LHCN-M2 (cell line): ENCODE results near the gene MAFG. TPM values are rescaled to one million over a fixed set of nuclear protein-coding genes. Genes with fewer than 3 reads are reported as not detected.

ENCODE experiments used
- DNase-seq: peaks from one replicate; pipeline ENCODE4 v3.0.0-alpha.2; 2012; ENCODE audit warnings: low read depth
- polyA plus RNA-seq: library from polyadenylated mRNA; unstranded; fragments of >200 nt; gene quantifications from one replicate; pipeline ENCODE4 v1.2.1, GENCODE V29; 2012; ENCODE audit warnings: missing spikeins
- total RNA-seq: library from RNA; depleted of rRNA; stranded (reverse); fragments of >200 nt; gene quantifications from 2 replicates; pipeline ENCODE4 v1.2.3, GENCODE V29; 2014; rRNA removed

MAFG gene
- total RNA-seq, result 18.8 and 19.7 TPM in 2 replicates
- polyA plus RNA-seq, result 17.5 TPM

- DNase-seq, result peak; percentile 90
These were observed at the start of gene MAFG for GRCh38 chr17:81927653-81928543. TSS of gene MAFG (minus strand) at chr17:81927735. CDS start at chr17:81923185, 4,550 bp downstream.

- DNase-seq, result no peak
These were observed 49.0 kb upstream of the MAFG start for GRCh38 chr17:81976332-81977210.

GRCh38 chr17:81973432-81973831 lies 45.9 kb upstream of the MAFG start:
- no peak for DNase-seq

- no peak for DNase-seq
These were observed 41.6 kb upstream of the MAFG start for GRCh38 chr17:81968850-81969812.

- DNase-seq, result no peak
These were observed 40.8 kb upstream of the MAFG start for GRCh38 chr17:81968396-81968745.

- DNase-seq, result peak; percentile 91
These were observed 40.2 kb upstream of the MAFG start for GRCh38 chr17:81967533-81968395.

GRCh38 chr17:81967244-81967532 lies 39.7 kb upstream of the MAFG start:
- DNase-seq, result no peak

GRCh38 chr17:81966343-81967243 lies 39.1 kb upstream of the MAFG start:
- DNase-seq, result peak; percentile 88

GRCh38 chr17:81964081-81964849 lies 36.7 kb upstream of the MAFG start:
- no peak for DNase-seq

- peak; percentile 17 for DNase-seq
These were observed 35.2 kb upstream of the MAFG start for GRCh38 chr17:81962499-81963441.

GRCh38 chr17:81961521-81962498 lies 34.3 kb upstream of the MAFG start:
- no peak for DNase-seq

- DNase-seq, result peak; percentile 17
These were observed 33.6 kb upstream of the MAFG start, which contains the start of gene NOTUM for GRCh38 chr17:81961087-81961511. TSS of gene NOTUM (minus strand) at chr17:81961187. CDS start at chr17:81960909, 278 bp downstream.

- DNase-seq, result no peak
These were observed 32.8 kb upstream of the MAFG start for GRCh38 chr17:81960130-81960958.

GRCh38 chr17:81959362-81960129 lies 32.0 kb upstream of the MAFG start:
- DNase-seq, result peak; percentile 38
